ENCODE data around the gene STK31.

- no peak for TF ChIP-seq POLR2AphosphoS5 (IDR thresholded peaks at IDR 0.05)
- no peak for TF ChIP-seq CTCF (IDR thresholded peaks at IDR 0.05)
- TF ChIP-seq POLR2A (IDR thresholded peaks at IDR 0.05; ENCODE audit: low read depth), result no peak
- TF ChIP-seq EP300 (IDR thresholded peaks at IDR 0.05), result no peak
Measured at GRCh38 chr7:23783115-23783514, 73.1 kb downstream of the STK31 start.

Measured in esophagus muscularis mucosa (tissue), 4 donors.